GM19468 (cell line): ENCODE measurements around the gene ANKRD13A.
"Not testable (repeated sequence)": the region's sequence is repeated elsewhere in the genome, so short reads cannot be mapped to it uniquely, and the experiment has no call there.

Source experiments
- ATAC-seq: cut with Tn5 transposase; IDR thresholded peaks from one replicate; pipeline ENCODE4 v1.9.1; 2021; ENCODE audit warnings: mild to moderate bottlenecking, moderate library complexity, moderate number of reproducible peaks; ENCODE audit not compliant: unreplicated experiment; ENCODE audit errors: extremely low read depth

ANKRD13A gene

DNA sequence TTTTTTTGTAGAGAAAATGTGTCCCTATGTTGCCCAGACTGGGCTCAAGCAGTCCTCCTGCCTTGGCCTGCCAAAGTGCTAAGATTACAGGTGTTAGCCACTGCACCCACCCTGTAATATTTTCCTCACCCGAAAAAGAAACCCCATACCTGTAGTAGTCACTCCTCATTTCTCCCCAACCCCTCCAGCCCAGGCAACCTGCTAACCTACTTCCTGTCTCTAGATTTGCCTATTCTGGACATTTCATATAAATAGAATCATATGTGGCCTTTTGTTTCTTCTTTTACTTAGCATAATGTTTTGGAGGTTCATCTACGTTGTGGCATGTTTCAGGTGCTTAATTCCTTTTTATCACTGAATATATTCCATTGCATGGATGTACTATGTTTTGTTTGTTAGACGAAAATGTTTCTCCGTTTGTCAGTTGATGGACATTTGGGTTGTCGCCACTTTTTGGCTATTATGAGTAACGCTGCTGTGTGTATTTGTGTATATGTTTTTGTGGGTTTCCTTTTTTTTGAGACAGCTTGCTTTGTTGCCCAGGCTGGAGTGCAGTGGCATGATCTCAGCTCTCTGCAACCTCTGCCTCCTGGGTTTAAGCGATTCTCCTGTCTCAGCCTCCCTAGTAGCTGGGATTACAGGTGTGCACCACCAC is 6.2 kb downstream of the ANKRD13A start:
- ATAC-seq: no peak

- ATAC-seq: no peak
Measured at GRCh38 chr12:110006115-110006514, 6.9 kb downstream of the ANKRD13A start.

GRCh38 chr12:110007881-110008280 is 8.7 kb downstream of the ANKRD13A start:
- ATAC-seq: no peak

DNA sequence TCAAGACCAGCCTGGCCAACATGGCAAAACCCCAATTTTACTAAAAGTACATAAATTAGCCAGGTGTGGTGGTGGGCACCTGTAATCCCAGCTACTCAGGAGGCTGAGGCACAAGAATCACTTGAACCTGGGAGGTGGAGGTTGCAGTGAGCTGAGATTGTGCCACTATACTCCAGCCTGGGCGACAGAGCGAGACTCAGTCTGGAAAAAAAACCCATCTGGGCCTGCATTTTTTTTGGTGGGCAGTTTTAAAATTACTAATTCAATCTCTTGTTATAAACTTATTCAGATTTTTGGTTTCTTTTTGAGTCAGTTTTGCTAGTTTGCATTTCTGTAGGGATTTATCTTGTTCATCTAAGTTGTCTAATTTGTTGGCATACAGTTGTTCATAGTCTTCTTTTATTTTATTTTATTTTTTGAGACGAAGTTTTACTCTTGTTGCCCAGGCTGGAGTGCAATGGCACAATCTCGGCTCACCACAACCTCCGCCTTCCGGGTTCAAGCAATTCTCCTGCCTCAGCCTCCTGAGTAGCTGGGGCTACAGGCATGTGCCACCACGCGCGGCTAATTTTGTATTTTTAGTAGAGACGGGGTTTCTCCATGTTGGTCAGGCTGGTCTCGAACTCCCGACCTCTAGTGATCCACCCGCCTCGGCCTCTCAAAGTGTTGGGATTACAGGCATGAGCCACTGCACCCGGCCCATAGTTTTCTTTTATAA is 9.6 kb downstream of the ANKRD13A start:
- ATAC-seq: not testable (repeated sequence)

- ATAC-seq: no peak
Measured at GRCh38 chr12:110010853-110011723, 11.9 kb downstream of the ANKRD13A start.

- no peak for ATAC-seq
Measured at GRCh38 chr12:110012137-110012536, 12.9 kb downstream of the ANKRD13A start.

GRCh38 chr12:110012659-110013058 is 13.4 kb downstream of the ANKRD13A start:
- ATAC-seq: no peak

GRCh38 chr12:110015132-110015531 is 15.9 kb downstream of the ANKRD13A start:
- no peak for ATAC-seq

- no peak for ATAC-seq
Measured at GRCh38 chr12:110020956-110021355, 21.7 kb downstream of the ANKRD13A start.

DNA sequence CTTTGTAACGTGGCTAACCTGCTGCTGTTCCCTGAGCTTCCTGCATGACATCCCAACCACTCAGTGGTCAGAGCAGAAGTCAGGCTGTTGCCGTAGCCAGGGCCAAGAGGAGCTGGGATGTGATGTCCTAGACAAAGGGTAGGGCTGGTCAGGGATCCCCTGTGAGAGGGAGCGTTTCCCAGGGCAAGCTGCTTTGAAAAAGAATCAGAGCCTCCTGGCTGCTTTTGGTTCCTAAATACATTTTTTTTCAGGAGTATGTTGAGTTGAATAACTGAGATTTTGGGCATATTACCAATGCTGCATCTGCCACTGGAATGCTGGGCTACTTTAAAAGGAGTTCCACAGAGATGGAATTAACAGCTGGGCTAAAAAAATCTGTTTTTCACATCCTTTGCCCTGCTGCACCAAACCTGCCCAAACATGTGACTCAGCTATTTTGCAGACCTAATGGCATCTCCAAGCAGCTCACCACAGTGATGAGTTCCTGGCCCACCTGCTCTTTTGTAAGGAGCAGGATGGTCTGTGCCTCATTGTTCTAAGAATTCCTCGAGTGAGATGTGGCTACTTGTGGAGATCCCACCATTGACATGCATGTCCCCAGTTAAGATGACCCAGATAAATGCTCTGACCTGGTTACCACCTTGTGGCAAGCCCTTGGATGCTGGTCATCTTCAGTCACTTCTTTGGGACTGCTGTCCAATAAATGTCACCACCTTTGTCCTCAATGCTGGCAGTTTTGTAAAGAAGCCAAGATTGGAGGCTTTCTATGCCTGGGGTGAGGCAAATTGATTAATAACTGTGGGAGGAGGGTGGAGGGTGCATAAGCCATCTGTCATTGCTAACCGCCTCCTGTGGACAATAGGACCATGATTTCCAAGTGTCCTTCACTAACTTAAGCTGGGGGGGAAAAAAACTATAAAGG is 24.1 kb downstream of the ANKRD13A start:
- ATAC-seq: no peak

- no peak for ATAC-seq
Measured at GRCh38 chr12:110024051-110024450, 24.8 kb downstream of the ANKRD13A start.

- no peak for ATAC-seq
Measured at GRCh38 chr12:110028323-110028722, 29.1 kb downstream of the ANKRD13A start.

- ATAC-seq: no peak
Measured at GRCh38 chr12:110029290-110029815, 30.1 kb downstream of the ANKRD13A start.

GRCh38 chr12:110033888-110034287 is 34.7 kb downstream of the ANKRD13A start:
- no peak for ATAC-seq

DNA sequence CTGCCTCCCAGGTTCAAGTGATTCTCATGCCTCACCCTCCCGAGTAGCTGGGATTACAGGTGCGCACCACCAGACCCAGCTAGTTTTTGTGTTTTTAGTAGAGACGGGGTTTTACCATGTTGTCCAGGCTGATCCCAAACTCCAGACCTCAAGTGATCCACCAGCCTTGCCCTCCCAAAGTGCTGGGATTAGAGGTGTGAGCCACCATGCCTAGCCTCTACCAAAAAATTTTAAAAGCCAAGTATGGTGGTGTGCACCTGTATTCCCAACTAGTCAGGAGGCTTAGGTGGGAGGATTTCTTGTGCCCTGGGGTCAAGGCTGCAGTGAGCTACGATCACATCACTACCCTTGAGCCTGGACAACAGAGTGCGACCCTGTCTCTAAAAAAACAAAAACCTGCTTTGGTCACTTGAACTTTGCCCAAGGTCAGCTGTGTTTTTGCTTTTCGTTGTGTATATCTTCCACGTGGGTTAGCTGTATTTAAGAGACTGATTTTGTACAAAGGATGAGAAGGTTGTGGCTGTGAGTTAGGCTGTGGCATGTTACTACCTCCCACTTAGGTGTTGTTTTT is 36.4 kb downstream of the ANKRD13A start:
- ATAC-seq: no peak

GRCh38 chr12:110037315-110037714 is 38.1 kb downstream of the ANKRD13A start:
- ATAC-seq: no peak

DNA sequence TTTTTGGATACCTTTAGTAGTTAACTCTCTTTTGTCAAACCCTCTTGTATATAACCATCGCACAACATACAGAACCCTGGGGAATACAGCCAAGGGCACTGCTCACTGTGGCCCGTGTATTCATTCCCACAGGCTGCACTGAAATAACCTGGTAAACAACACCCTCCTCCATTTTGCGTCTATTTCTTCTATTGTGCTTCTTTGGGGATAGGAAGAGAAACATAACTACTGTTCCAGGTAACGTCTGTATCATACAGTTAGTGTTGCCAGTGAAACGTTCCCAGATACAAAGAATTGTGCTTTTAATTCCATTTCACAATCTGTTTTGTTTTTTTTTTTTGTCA is 39.5 kb downstream of the ANKRD13A start:
- no peak for ATAC-seq

DNA sequence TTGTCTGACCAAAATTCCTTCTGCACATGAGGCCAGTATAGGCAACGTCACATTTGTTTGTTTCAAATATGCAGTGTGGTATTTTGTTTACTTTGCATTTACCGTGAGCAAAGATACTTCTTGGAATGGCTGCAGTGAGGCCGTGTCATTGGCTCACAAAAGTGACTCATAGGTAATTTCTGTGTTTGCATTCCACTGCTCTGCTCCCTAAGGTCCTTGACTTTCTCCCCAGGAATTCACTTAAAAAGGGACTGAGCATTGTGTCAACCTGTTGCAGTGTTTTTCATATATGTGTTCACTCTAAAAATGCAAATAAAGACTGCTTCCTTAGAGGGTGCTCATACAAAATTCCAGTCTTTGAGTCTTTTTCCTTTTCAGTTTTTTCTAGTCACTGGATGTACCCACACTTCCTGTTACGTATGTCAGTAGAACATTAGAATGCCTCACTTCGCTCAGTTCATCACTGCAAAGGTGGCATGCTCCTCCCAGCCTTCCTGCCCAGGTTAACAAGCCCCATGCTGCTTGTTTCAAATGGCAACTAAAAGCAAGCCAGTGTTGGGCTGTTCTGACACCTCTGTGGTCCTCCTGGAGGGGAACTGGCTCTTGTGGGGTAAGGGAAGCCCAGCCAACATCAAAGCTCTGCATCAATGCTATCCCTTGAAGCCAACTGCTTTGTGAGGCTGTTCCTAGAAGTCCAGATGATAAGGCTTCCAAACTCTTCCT is 40.0 kb downstream of the ANKRD13A start:
- ATAC-seq: no peak

- no peak for ATAC-seq
Measured at GRCh38 chr12:110042264-110042663, 43.0 kb downstream of the ANKRD13A start.
